B cell (primary cell): ENCODE results near the gene MKRN2OS. TPM values are rescaled to one million over a fixed set of nuclear protein-coding genes. Genes with fewer than 3 reads are reported as not detected.

Experiments used
- ATAC-seq: fragments of 200-7000 bp; cut with Tn5 transposase; one replicate; pipeline ENCODE4 v1.10.0; 2021; ENCODE audit warnings: low read depth, mild to moderate bottlenecking, moderate number of reproducible peaks, moderate library complexity
- CTCF ChIA-PET: fragments of 350-600 bp; sonication (Branson Sonifier 250); formaldehyde crosslinking; loops from one replicate; lab custom pipeline; 2021; ENCODE audit warnings: antibody characterized with exemption, inconsistent platforms; lab: Charles Lee
- POLR2A ChIA-PET: fragments of 350-600 bp; sonication (Branson Sonifier 250); formaldehyde crosslinking; loops from one replicate; lab custom pipeline; 2021; ENCODE audit warnings: antibody characterized with exemption; lab: Charles Lee
- DNase-seq: peaks from one replicate; pipeline ENCODE4 v3.0.0; 2013
- H2AFZ ChIP-seq: 2 replicates; pipeline ENCODE4 v1.6.1; 2012; ENCODE audit warnings: mild to moderate bottlenecking, low read depth, low read length; ENCODE audit not compliant: insufficient read depth, poor library complexity, severe bottlenecking
- H3K27ac ChIP-seq, 2 donors: 1 replicate in 1 of 2; 2 replicates in 1 of 2; pipeline ENCODE4 v1.5.1; 2012 to 2013; ENCODE audit warnings: low read length in 2 of 2, mild to moderate bottlenecking in 2 of 2, moderate library complexity in 1 of 2
- H3K27me3 ChIP-seq, 4 experiments: fragments of 200-600 bp in 1 of 4; sonication (generic) in 1 of 4; replicated peaks in 1 of 4; 1 replicate in 2 of 4; 2 replicates in 2 of 4; pipeline versions ENCODE4 v1.6.1 to v1.7.0; 2013 to 2016; ENCODE audit warnings: low read length in 3 of 4, mild to moderate bottlenecking in 2 of 4, mixed read lengths in 1 of 4, moderate library complexity in 1 of 4; ENCODE audit not compliant: insufficient read depth in 4 of 4, control insufficient read depth in 3 of 4; ENCODE audit errors: control extremely low read depth in 1 of 4
- H3K36me3 ChIP-seq, 2 experiments: replicated peaks in 1 of 2; 1 replicate in 1 of 2; 2 replicates in 1 of 2; pipeline versions ENCODE4 v1.6.1 to v1.7.1; 2013; ENCODE audit warnings: low read length in 1 of 2; ENCODE audit not compliant: insufficient read depth in 2 of 2, control insufficient read depth in 1 of 2; ENCODE audit errors: control extremely low read depth in 1 of 2, extremely low read depth in 1 of 2
- H3K4me1 ChIP-seq, 2 donors: fragments of 200-600 bp in 1 of 2; sonication (generic) in 1 of 2; 1 replicate in 1 of 2; 2 replicates in 1 of 2; pipeline versions ENCODE4 v1.5.1 to v1.6.1; 2013 to 2017; ENCODE audit warnings: low read length in 2 of 2; ENCODE audit not compliant: control insufficient read depth in 2 of 2, insufficient read depth in 2 of 2
- H3K4me2 ChIP-seq: replicated peaks from 2 replicates; pipeline ENCODE3; 2012; ENCODE audit warnings: mild to moderate bottlenecking, low read depth, low read length; ENCODE audit not compliant: poor library complexity, severe bottlenecking
- H3K4me3 ChIP-seq, 5 experiments: fragments of 200-600 bp in 1 of 5; sonication (generic) in 1 of 5; 1 replicate in 3 of 5; 2 replicates in 2 of 5; pipeline versions ENCODE4 v1.5.1 to v1.7.0; 2011 to 2016; ENCODE audit warnings: low read length in 4 of 5, mild to moderate bottlenecking in 4 of 5, low read depth in 2 of 5, control low read depth in 1 of 5, moderate library complexity in 1 of 5; ENCODE audit not compliant: insufficient read depth in 1 of 5; ENCODE audit errors: control extremely low read depth in 1 of 5, extremely low read depth in 1 of 5
- H3K79me2 ChIP-seq: fragments of 200-600 bp; sonication (generic); one replicate; pipeline ENCODE4 v1.6.0; 2016; ENCODE audit warnings: low read length; ENCODE audit not compliant: control insufficient read depth, insufficient read depth
- H3K9ac ChIP-seq: fragments of 200-600 bp; sonication (generic); 2 replicates; pipeline ENCODE4 v1.6.1; 2017; ENCODE audit warnings: mild to moderate bottlenecking, low read length, moderate library complexity
- H3K9me3 ChIP-seq, 3 donors: one replicate each; pipeline versions ENCODE4 v1.6.1 to v1.7.1; 2013; ENCODE audit warnings: low read length in 2 of 3; ENCODE audit not compliant: control insufficient read depth in 2 of 3, insufficient read depth in 1 of 3; ENCODE audit errors: control extremely low read depth in 1 of 3
- H4K20me1 ChIP-seq: 2 replicates; pipeline ENCODE4 v1.6.0; 2012; ENCODE audit warnings: mild to moderate bottlenecking, low read length; ENCODE audit not compliant: insufficient read depth, control insufficient read depth, poor library complexity, severe bottlenecking
- H3K27ac Mint-ChIP-seq: one replicate; pipeline ENCODE4 v1.8.0; 2021; ENCODE audit warnings: mixed read lengths
- H3K27me3 Mint-ChIP-seq: one replicate; pipeline ENCODE4 v1.8.0; 2021; ENCODE audit warnings: mixed read lengths
- H3K4me1 Mint-ChIP-seq: one replicate; pipeline ENCODE4 v1.8.0; 2021; ENCODE audit warnings: mixed read lengths
- H3K4me3 Mint-ChIP-seq: one replicate; pipeline ENCODE4 v1.8.0; 2021; ENCODE audit warnings: mixed read lengths
- H3K9me3 Mint-ChIP-seq: one replicate; pipeline ENCODE4 v1.8.0; 2022; ENCODE audit warnings: mixed read lengths; ENCODE audit not compliant: insufficient read depth
- EZH2 ChIP-seq: IDR thresholded peaks from 2 replicates; pipeline ENCODE4 v1.6.1; 2012; ENCODE audit warnings: borderline replicate concordance, low read depth, mild to moderate bottlenecking, moderate library complexity, low read length; ENCODE audit not compliant: insufficient read depth, poor library complexity, severe bottlenecking
- WGBS: methylation state at CpG from one replicate; pipeline ENCODE4 v1.1.5; 2013; ENCODE audit warnings: missing lambda C conversion rate; ENCODE audit not compliant: insufficient coverage; 5-methylcytosine and 5-hydroxymethylcytosine counted together
- intact Hi-C: fragments of 100-400 bp; cut with micrococcal nuclease; formaldehyde crosslinking; loops from one replicate; pipeline ENCODE4 v1.10.0; 2022
- polyA plus RNA-seq: library from polyadenylated mRNA; depleted of rRNA; stranded (reverse); fragments of >200 nt; gene quantifications from 2 replicates; pipeline ENCODE4 v1.2.3, GENCODE V29; 2012
- total RNA-seq, 2 donors: library from RNA; stranded (reverse); fragments of 120-200 nt in 1 of 2; gene quantifications; 1 replicate in 1 of 2; 2 replicates in 1 of 2; pipeline versions ENCODE4 v1.2.3 to v1.2.4, GENCODE V29; 2013 to 2022
- TF ChIP-seq, protein P1 (sequence below): fragments of 200-600 bp; IDR thresholded peaks from one replicate; pipeline ENCODE4 v1.8.0; 2022; ENCODE audit warnings: antibody characterized with exemption, mild to moderate bottlenecking

Gene MKRN2OS
- total and polyA plus RNA-seq, 2 donors (not counting 1 experiment from before 2014, with no cell fraction given), result not detected

DNA sequence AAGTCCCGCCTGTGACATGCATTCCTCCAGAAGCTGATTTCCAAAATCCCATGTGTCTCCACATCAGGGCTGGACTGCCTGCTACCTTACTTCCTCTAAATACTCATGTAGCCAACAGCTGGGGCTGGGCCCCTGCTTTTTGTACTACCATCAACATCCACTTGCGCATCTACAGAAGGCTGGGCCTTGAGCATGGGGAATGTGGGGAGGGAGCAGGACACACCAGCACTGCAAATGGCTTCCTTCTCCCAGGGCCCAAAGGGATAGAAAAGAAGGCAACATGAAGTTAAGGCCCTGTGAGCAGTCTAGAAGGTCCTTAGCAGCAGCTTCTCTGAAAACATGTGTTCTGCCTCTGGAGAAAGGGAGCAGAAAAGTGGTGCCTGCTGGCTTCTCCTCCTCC, 38.8 kb upstream of the MKRN2OS start:
- no peaks in the 10 kb centered on the region for H3K9me3 ChIP-seq
- H3K4me3 ChIP-seq, result no peak overlapping the region
- Mint-ChIP-seq H3K4me1 (peaks cover 13% of the 10 kb centered on the region), H3K9me3 (no peaks in the 10 kb centered on the region), H3K4me3 (no peak overlapping the region), H3K27me3 (no peaks in the 10 kb centered on the region), H3K27ac (no peak overlapping the region)
- no peaks in the 10 kb centered on the region for H3K27me3 ChIP-seq
- no peaks in the 10 kb centered on the region for H4K20me1 ChIP-seq
- ATAC-seq, result no peak
- no peak overlapping the region for H3K4me2 ChIP-seq
- TF ChIP-seq, protein P1, sequence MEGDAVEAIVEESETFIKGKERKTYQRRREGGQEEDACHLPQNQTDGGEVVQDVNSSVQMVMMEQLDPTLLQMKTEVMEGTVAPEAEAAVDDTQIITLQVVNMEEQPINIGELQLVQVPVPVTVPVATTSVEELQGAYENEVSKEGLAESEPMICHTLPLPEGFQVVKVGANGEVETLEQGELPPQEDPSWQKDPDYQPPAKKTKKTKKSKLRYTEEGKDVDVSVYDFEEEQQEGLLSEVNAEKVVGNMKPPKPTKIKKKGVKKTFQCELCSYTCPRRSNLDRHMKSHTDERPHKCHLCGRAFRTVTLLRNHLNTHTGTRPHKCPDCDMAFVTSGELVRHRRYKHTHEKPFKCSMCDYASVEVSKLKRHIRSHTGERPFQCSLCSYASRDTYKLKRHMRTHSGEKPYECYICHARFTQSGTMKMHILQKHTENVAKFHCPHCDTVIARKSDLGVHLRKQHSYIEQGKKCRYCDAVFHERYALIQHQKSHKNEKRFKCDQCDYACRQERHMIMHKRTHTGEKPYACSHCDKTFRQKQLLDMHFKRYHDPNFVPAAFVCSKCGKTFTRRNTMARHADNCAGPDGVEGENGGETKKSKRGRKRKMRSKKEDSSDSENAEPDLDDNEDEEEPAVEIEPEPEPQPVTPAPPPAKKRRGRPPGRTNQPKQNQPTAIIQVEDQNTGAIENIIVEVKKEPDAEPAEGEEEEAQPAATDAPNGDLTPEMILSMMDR, result no peak
- TF ChIP-seq EZH2, result no peak
- CTCF ChIA-PET, result interaction anchor here (1.5 to 1.6 kb wide), 2 partner anchors 17 to 449 kb away, joined by 3 read pairs; no protein-coding TSS in a partner anchor
- peaks cover 3 to 5% of the 10 kb centered on the region in 2 donors for H3K4me1 ChIP-seq
- POLR2A ChIA-PET, result no interaction called here
- no peak overlapping the region for H3K27ac ChIP-seq
- H3K79me2 ChIP-seq, result no peaks in the 10 kb centered on the region
- no peak overlapping the region for H3K9ac ChIP-seq
- peaks cover 7 to 86% of the 10 kb centered on the region in 2 experiments for H3K36me3 ChIP-seq
- no peak for DNase-seq
- no peak overlapping the region for H2AFZ ChIP-seq
- WGBS, result no CpG with 5 or more reads among the region's 2 CpGs
- intact Hi-C loops, result no loop called here

DNA sequence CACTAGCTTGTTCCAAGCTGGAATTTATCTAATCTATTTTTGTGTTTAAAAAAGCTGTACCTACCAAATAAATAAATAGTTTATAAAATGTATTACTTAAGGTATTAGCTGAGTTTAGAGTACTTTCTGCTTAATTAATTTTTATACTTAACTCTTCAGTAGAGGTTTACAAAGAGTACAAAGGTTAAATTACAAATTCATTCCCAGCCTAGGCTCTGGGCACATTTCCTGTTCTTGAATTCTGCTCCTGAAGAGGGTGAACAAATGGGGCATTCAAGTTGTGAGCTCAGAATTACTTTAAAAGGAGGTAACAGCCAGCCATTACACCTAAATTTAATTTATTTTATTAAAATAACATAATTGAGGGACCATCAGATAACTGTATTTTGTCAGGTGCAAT, 38.0 kb upstream of the MKRN2OS start:
- no peaks in the 10 kb centered on the region for H3K27me3 Mint-ChIP-seq
- no peak overlapping the region for H2AFZ ChIP-seq
- H3K4me3 ChIP-seq, result no peak overlapping the region
- peaks cover 3 to 6% of the 10 kb centered on the region in 2 donors for H3K4me1 ChIP-seq
- H3K4me2 ChIP-seq, result no peak overlapping the region
- no peaks in the 10 kb centered on the region for H3K79me2 ChIP-seq
- ATAC-seq (no peak), DNase-seq (no peak)
- H3K36me3 ChIP-seq, result peaks cover 7 to 84% of the 10 kb centered on the region in 2 experiments
- H3K9ac ChIP-seq, result no peak overlapping the region
- no peaks in the 10 kb centered on the region for H3K9me3 ChIP-seq
- no peak overlapping the region for H3K4me3 Mint-ChIP-seq
- peaks cover 13% of the 10 kb centered on the region for H3K4me1 Mint-ChIP-seq
- TF ChIP-seq EZH2, result no peak
- TF ChIP-seq, protein P1, result no peak
- intact Hi-C loops, result loop anchor here (2.0 kb wide), 1 partner anchor 20 kb away; no protein-coding TSS in a partner anchor
- H3K27me3 ChIP-seq, result no peaks in the 10 kb centered on the region
- H3K9me3 Mint-ChIP-seq, result no peaks in the 10 kb centered on the region
- CTCF ChIA-PET, result interaction anchor here (1.5 to 1.6 kb wide), 2 partner anchors 18 to 448 kb away, joined by 3 read pairs; no protein-coding TSS in a partner anchor
- no peaks in the 10 kb centered on the region for H4K20me1 ChIP-seq
- no peak overlapping the region for H3K27ac Mint-ChIP-seq
- H3K27ac ChIP-seq, result no peak overlapping the region
- POLR2A ChIA-PET, result no interaction called here
